22Rv1 (cell line): ENCODE data around the gene LSMEM2.

Experiments
- H3K27ac ChIP-seq: fragments of 450-650 bp; 2 replicates; pipeline ENCODE4 v1.5.1; 2017
- CTCF ChIP-seq: fragments of 450-650 bp; IDR thresholded peaks from 2 replicates; pipeline ENCODE4 v1.5.1; 2017; ENCODE audit warnings: mild to moderate bottlenecking
- ZFX ChIP-seq: fragments of 450-650 bp; IDR thresholded peaks from 2 replicates; pipeline ENCODE4 v1.6.1; 2017; ENCODE audit warnings: antibody characterized with exemption, borderline replicate concordance

LSMEM2 gene

GRCh38 chr3:50286322-50287227 is 7.7 kb downstream of the LSMEM2 start:
- no peak overlapping the region for H3K27ac ChIP-seq
- TF ChIP-seq CTCF (no peak), ZFX (no peak)

DNA sequence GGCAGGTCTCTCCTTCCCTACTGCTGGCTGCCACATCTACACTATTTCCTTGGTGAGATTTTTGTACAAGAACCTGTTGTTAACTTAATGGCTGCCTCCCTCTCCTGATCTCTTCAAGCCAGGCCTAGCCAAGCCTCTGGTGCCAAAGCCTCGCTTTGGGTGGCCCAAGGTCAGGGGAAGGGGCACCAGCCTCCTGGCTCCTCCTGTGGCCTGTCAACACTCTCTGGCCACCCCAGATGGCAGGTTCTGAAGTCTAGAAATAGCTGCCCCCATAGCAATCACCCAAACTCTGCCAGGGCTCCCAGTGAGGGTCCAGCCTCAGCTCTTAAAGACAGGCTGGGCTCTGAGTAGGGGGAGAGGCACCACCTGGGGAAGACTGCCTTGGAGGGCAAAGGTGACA is 8.4 kb downstream of the LSMEM2 start:
- H3K27ac ChIP-seq = no peak overlapping the region
- TF ChIP-seq ZFX (no peak), CTCF (no peak)

DNA sequence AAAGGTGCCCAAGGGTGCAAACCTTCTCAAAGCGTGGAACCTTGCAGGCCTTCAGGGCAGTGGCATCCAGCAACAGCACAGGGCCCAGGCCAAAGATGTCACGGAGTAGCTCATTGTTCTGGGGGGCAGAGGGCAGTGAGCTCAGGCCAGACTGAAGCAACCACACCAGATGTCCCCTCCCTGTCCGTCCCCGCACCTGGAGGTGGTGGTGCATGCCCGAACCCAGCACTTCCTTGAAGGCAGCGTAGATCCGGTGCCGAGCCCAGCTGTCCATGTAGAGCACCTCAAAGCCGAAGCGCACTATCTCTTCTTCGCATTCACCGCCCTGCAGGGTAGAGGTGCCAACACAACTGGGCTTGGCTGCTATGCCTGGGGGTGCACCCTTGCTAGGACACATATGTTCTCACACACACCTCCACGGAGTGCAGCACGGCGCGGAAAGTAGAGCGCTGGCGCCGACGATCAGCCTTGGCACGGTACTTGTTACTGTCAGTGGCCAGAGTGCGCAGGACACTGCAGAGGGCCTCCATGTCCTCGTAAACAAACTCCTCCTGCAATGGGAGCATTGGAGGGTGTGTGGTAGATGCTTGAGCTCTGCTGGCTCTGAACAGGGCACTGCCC is 9.6 kb downstream of the LSMEM2 start:
- no peak overlapping the region for H3K27ac ChIP-seq
- no peak for TF ChIP-seq ZFX

- no peak for TF ChIP-seq ZFX
- H3K27ac ChIP-seq = no peak overlapping the region
Measured at GRCh38 chr3:50289130-50289529, 10.2 kb downstream of the LSMEM2 start.

GRCh38 chr3:50290161-50290641 is 11.3 kb downstream of the LSMEM2 start:
- H3K27ac ChIP-seq = peak overlapping the region; percentile 89; the same call in 1 of the 2 replicates

GRCh38 chr3:50292159-50293078 is 13.5 kb downstream of the LSMEM2 start, which contains the start of gene IFRD2:
Gene IFRD2, minus strand, starts transcription at chr3:50292429. Its CDS starts 155 bp downstream, at chr3:50292274.
- TF ChIP-seq CTCF (no peak), ZFX (no peak)
- peak within 1 kb of the TSS; percentile 89 for H3K27ac ChIP-seq

More at GRCh38 chr3:50290161-50290641, 11.3 kb downstream of the LSMEM2 start:
- TF ChIP-seq CTCF (no peak), ZFX (no peak)

DNA sequence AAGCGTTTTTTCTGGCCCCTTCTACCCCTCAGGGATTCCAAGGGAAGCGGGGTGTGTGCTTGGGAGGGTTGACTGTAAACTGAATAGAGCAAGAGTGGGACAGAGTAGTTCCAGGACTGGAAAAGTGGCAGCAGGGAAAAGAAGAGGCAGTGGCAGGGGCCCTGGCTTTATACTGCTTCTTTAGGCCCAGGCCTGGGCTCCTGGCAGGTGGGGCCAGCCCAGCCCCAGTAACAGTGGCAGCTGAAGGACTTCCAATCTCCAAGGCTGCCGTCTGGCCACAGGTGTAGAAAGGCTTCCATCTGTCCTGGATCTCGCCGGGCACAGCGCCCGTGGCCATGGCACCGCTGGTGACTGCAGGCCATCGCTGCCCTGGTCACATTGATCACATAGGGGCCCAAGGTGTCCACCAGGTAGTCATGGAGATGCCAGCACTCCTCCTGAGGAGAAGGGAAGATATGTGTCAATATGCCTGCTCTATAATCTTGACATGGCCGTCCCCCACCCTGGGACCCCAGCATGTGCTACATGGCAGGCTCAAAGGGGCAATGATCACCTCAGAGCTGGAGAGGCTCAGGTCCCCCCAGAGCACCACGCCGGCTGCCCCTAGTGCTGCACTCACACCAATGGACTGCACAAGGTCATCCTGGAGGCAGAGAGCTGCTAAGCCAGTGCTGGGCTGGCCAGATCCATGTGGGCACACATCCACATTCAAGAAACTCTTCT is 14.4 kb downstream of the LSMEM2 start:
- TF ChIP-seq CTCF = no peak
- no peak for TF ChIP-seq ZFX

More for the DNA sequence above, 14.4 kb downstream of the LSMEM2 start:
- H3K27ac ChIP-seq = peak overlapping the region; percentile 89
